D721Med (cell line): ENCODE data around the gene ARHGAP6.
"Not testable (repeated sequence)": the region's sequence is repeated elsewhere in the genome, so short reads cannot be mapped to it uniquely, and the experiment has no call there.

Experiments
- DNase-seq: peaks from one replicate; pipeline ENCODE4 v3.0.0; 2011; ENCODE audit warnings: low spot score; ENCODE audit not compliant: insufficient read length
- FAIRE-seq: peaks from 2 replicates; lab custom pipeline; 2011; peaks lifted over from hg19 to GRCh38; lab: Jason Lieb, UNC
- TF ChIP-seq, protein P1 (sequence below): IDR thresholded peaks from 2 replicates; pipeline ENCODE4 v1.5.1; 2012; ENCODE audit warnings: mild to moderate bottlenecking, control low read depth; ENCODE audit not compliant: insufficient read depth; ENCODE audit errors: missing control alignments

Gene ARHGAP6

DNA sequence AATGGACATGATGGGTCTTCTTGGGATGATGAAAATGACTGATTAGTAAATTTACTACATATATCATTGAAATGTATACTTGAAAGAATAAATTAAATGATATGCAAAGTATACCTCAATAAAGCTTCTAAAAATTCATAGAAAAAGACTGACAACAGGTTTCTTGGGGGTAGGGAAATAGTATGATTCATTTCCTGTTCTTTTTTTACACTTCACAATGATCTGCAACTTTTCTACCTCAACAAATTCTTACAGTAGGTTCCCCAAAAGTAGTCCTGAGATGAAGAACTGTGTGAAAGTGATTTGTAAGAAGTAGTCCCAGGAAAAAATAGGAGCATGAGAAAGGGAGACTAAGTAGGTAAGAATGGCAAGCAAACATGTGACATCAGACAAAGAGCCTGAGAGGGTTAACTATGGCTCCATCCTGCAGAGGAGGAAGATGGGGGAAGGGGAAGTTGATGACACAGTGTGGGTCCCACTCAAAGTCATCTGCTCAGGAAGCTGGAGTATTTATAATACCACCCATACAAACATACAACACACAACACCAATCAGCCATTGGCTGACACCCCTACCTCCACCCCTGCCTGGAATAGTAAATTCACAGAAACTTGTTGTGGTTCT is 73.9 kb downstream of the ARHGAP6 start:
- FAIRE-seq (no peak), DNase-seq (no peak)
- TF ChIP-seq, protein P1, sequence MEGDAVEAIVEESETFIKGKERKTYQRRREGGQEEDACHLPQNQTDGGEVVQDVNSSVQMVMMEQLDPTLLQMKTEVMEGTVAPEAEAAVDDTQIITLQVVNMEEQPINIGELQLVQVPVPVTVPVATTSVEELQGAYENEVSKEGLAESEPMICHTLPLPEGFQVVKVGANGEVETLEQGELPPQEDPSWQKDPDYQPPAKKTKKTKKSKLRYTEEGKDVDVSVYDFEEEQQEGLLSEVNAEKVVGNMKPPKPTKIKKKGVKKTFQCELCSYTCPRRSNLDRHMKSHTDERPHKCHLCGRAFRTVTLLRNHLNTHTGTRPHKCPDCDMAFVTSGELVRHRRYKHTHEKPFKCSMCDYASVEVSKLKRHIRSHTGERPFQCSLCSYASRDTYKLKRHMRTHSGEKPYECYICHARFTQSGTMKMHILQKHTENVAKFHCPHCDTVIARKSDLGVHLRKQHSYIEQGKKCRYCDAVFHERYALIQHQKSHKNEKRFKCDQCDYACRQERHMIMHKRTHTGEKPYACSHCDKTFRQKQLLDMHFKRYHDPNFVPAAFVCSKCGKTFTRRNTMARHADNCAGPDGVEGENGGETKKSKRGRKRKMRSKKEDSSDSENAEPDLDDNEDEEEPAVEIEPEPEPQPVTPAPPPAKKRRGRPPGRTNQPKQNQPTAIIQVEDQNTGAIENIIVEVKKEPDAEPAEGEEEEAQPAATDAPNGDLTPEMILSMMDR, result no peak

DNA sequence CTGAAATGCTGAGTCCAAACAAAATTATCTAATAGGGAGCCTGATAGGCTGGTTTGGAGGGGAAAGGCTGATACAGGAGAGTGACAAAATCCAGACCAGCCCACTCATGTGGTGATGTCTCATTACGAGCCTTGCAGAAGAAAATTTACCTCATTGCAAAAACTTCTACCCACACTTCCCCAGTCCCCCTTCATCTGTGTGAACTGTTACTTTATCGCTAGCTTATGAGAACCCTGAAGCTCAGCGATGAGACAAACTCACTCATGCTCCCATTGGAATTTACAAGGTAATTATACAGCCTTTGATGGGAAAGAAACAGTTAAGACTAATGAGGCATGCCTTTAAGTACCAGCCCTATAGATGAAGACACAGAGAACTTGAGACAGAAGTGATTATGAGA is 76.1 kb downstream of the ARHGAP6 start:
- DNase-seq, result no peak
- TF ChIP-seq, protein P1, result no peak
- FAIRE-seq, result no peak

DNA sequence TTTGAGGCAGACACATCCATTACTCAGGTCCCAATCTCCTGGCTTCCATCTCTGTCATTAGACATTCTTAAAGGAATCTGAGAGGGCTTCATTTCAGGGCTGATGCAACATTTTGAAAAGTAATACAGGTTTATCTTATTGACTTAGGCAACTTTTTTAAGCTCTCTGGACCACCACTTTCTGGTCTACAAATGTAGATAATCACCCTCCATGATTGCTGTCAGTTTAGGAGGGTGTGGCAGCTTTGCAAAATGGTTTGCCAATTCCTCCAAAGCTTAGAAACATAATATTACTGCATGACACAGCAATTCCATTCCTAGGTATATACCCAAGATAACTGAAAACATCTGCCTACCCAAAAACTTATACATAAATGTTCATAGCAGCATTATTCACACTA is 77.6 kb downstream of the ARHGAP6 start:
- TF ChIP-seq, protein P1, result no peak
- FAIRE-seq (no peak), DNase-seq (no peak)

DNA sequence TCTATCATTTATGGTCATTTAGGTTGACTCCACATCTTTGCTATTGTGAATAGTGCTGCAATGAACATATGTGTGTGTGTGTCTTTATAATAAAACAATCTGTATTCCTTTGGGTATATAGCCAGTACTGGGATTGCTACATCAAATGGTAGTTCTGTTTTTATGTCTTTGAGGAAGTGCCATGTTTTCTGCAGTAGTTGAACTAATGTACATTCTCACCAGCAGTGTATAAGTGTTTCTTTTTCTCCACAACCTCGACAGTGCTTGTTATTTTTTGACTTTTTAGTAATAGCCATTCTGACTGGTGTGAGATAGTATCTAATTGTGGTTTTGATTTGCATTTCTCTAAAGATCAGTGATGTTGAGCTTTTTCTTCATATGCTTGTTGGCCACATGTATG is 80.5 kb downstream of the ARHGAP6 start:
- DNase-seq (no peak), FAIRE-seq (no peak)
- TF ChIP-seq, protein P1, result no peak

DNA sequence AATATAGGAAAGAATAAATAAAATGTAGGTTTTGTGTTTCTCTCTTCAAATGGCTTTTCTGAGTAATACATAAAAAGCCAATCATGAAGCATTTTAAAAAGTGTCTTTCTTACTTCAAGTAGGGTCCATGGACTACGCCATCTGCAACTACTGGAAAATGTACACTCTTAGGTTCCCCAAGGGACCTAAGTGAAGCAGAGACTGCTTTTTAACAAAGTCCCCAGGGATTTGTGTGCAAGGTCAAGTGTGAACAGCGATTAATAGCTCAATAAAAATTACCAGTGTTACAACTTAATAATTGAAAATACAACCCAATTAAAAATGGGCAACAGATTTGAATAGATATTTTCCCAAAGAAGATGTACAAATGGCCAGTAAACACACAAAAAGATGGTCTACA is 84.9 kb downstream of the ARHGAP6 start:
- DNase-seq (no peak), FAIRE-seq (no peak)
- TF ChIP-seq, protein P1, result no peak

DNA sequence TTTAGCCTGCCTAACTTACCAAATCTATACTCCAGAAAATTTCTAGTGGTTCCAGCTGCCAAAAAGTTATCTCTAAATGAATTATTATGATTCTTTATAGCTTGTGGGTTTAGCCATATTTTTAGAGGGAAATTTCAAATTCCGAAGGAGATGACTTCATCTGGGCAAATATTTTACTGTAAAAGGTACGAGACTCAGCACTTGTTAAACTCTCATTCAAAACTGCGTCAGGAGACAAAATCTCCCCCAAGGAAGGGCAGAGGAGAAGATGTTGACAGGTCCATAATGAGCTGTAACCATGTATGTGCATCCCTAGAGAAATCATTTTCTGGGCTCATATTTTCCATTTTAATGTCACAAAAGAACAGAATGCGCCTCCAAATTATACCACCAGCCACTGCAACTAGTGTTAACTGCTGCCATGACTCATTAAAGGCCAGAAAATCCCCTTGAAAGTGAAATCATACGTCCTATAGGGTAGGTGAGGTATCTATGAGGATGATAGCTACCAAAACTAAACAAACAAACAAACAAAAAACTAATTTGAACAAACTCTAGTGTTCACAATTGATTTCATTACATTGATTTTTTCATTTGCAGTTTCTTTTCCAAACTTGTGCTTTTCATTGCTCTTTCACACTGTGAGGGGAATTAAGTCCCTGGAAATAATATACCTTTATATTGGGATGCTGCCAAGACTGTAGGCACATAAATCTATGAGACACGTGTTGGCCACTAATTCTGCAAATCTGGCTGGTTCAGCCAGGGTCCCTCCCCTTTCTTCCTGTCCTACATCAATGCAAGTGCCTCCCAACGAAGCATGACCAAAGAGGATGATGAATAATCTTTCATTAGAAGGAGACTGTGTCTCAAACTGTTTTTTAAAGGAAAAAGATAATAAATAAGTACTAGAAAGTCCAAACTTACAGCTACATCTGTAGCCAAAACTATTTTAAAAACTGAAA is 85.8 kb downstream of the ARHGAP6 start:
- no peak for DNase-seq
- TF ChIP-seq, protein P1, result no peak
- no peak for FAIRE-seq

DNA sequence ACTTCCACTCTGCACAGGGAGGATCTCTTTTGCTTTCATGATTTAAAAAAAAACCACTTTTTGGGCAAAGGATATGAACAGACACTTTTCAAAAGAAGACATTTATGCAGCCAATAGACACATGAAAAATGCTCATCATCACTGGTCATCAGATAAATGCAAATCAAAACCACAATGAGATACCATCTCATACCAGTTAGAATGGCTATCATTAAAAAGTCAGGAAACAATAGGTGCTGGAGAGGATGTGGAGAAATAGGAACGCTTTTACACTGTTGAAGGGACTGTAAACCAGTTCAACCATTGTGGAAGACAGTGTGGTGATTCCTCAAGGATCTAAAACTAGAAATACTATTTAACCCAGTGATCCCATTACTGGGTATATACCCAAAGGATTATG is 87.4 kb downstream of the ARHGAP6 start:
- FAIRE-seq, DNase-seq: not testable (repeated sequence)
